IMR-90 (cell line): Measurements from ENCODE around the gene SAMD10. TPM values are rescaled to one million over a fixed set of nuclear protein-coding genes. Genes with fewer than 3 reads are reported as not detected.

ENCODE experiments used
- ATAC-seq: fragments of 200-7000 bp; cut with Tn5 transposase; 2 replicates; pipeline ENCODE4 v1.9.1; 2020; ENCODE audit warnings: low read depth, mild to moderate bottlenecking, moderate library complexity
- BruUV-seq: library from RNA; stranded (reverse); fragments of 400-500 nt; replicated peaks from 2 replicates; lab custom pipeline; 2021; lab: Mats Ljungman, UMichigan
- CTCF ChIA-PET: fragments of 300-600 bp; formaldehyde crosslinking; extraction: SDS; loops from one replicate; lab custom pipeline; 2021; ENCODE audit warnings: antibody characterized with exemption; lab: Yijun Ruan, JAX
- POLR2A ChIA-PET: fragments of 300-600 bp; sonication (Branson Sonifier 250); formaldehyde crosslinking; loops from one replicate; lab custom pipeline; 2022; ENCODE audit warnings: antibody characterized with exemption; ENCODE audit not compliant: unreplicated experiment; lab: Charles Lee
- DNase-seq: peaks from one replicate; pipeline ENCODE4 v3.0.0; 2013
- H2AFZ ChIP-seq: replicated peaks from 2 replicates; pipeline ENCODE3; 2013; ENCODE audit warnings: low read length, mild to moderate bottlenecking; ENCODE audit not compliant: poor library complexity
- H2AK5ac ChIP-seq: 2 replicates; pipeline ENCODE4 v1.6.1; 2013; ENCODE audit warnings: low read depth, low read length, inconsistent platforms
- H2AK9ac ChIP-seq: replicated peaks from 2 replicates; pipeline ENCODE3; 2013; ENCODE audit warnings: mild to moderate bottlenecking, low read depth, low read length, moderate library complexity; ENCODE audit not compliant: poor library complexity
- H2BK120ac ChIP-seq: 2 replicates; pipeline ENCODE4 v1.6.1; 2013; ENCODE audit warnings: low read depth, low read length, inconsistent platforms
- H2BK15ac ChIP-seq: 3 replicates; pipeline ENCODE4 v1.6.1; 2013; ENCODE audit warnings: low read depth, low read length, inconsistent platforms
- H2BK20ac ChIP-seq: 2 replicates; pipeline ENCODE4 v1.6.1; 2013; ENCODE audit warnings: low read depth, mild to moderate bottlenecking, inconsistent platforms, low read length, moderate library complexity
- H2BK5ac ChIP-seq: 2 replicates; pipeline ENCODE4 v1.6.1; 2013; ENCODE audit warnings: mild to moderate bottlenecking, low read depth, low read length, inconsistent platforms; ENCODE audit not compliant: poor library complexity, severe bottlenecking
- H3K14ac ChIP-seq: replicated peaks from 2 replicates; pipeline ENCODE4 v1.6.1; 2013; ENCODE audit warnings: low read depth, low read length, inconsistent platforms
- H3K18ac ChIP-seq: 2 replicates; pipeline ENCODE4 v1.6.1; 2013; ENCODE audit warnings: low read depth, low read length, control low read depth
- H3K23ac ChIP-seq: 2 replicates; pipeline ENCODE4 v1.6.1; 2013; ENCODE audit warnings: low read depth, low read length, inconsistent platforms
- H3K27ac ChIP-seq: 2 replicates; pipeline ENCODE4 v1.5.1; 2013; ENCODE audit warnings: mild to moderate bottlenecking, control low read depth, low read length; ENCODE audit not compliant: insufficient read depth
- H3K27me3 ChIP-seq: 2 replicates; pipeline ENCODE4 v1.6.1; 2013; ENCODE audit warnings: low read length; ENCODE audit not compliant: control insufficient read depth, insufficient read depth
- H3K36me3 ChIP-seq: 2 replicates; pipeline ENCODE4 v1.6.1; 2013; ENCODE audit warnings: low read length, mixed read lengths; ENCODE audit not compliant: control insufficient read depth, insufficient read depth
- H3K4ac ChIP-seq: 2 replicates; pipeline ENCODE4 v1.6.1; 2013; ENCODE audit warnings: low read depth, low read length, inconsistent platforms
- H3K4me1 ChIP-seq: 2 replicates; pipeline ENCODE4 v1.6.1; 2013; ENCODE audit warnings: low read length, mixed read lengths; ENCODE audit not compliant: control insufficient read depth, insufficient read depth
- H3K4me2 ChIP-seq: 2 replicates; pipeline ENCODE4 v1.6.1; 2013; ENCODE audit warnings: low read depth, mild to moderate bottlenecking, control low read depth, low read length, moderate library complexity
- H3K4me3 ChIP-seq: 2 replicates; pipeline ENCODE4 v1.5.1; 2013; ENCODE audit warnings: low read depth, mild to moderate bottlenecking, control low read depth, low read length, moderate library complexity; ENCODE audit not compliant: insufficient read depth
- H3K56ac ChIP-seq: 2 replicates; pipeline ENCODE4 v1.6.1; 2013; ENCODE audit warnings: low read length, inconsistent platforms; ENCODE audit not compliant: insufficient read depth; ENCODE audit errors: extremely low read depth
- H3K79me1 ChIP-seq, 2 experiments: 2 replicates each; pipeline ENCODE4 v1.6.1; 2013; ENCODE audit warnings: low read length in 2 of 2, inconsistent platforms in 1 of 2, low read depth in 1 of 2
- H3K9ac ChIP-seq: 2 replicates; pipeline ENCODE4 v1.6.1; 2013; ENCODE audit warnings: low read depth, low read length, control low read depth
- H3K9me1 ChIP-seq: 2 replicates; pipeline ENCODE4 v1.6.1; 2013; ENCODE audit warnings: low read length, inconsistent platforms; ENCODE audit not compliant: insufficient read depth
- H3K9me3 ChIP-seq: 2 replicates; pipeline ENCODE4 v1.6.1; 2013; ENCODE audit warnings: low read length; ENCODE audit not compliant: control insufficient read depth, insufficient read depth
- H4K20me1 ChIP-seq: 2 replicates; pipeline ENCODE4 v1.6.1; 2013; ENCODE audit warnings: low read length, inconsistent platforms; ENCODE audit not compliant: insufficient read depth
- H4K5ac ChIP-seq: 2 replicates; pipeline ENCODE4 v1.6.1; 2013; ENCODE audit warnings: mild to moderate bottlenecking, low read depth, low read length, control low read depth
- H4K8ac ChIP-seq, 2 experiments: 2 replicates each; pipeline ENCODE4 v1.6.1; 2013; ENCODE audit warnings: low read depth in 2 of 2, low read length in 2 of 2, control low read depth in 1 of 2, inconsistent platforms in 1 of 2
- H4K91ac ChIP-seq: 2 replicates; pipeline ENCODE4 v1.6.1; 2013; ENCODE audit warnings: low read depth, low read length, inconsistent platforms; ENCODE audit not compliant: insufficient read depth
- CEBPB ChIP-seq: IDR thresholded peaks from 2 replicates; pipeline ENCODE4 v1.6.1; 2012; ENCODE audit warnings: low read depth, low read length, improper control_type of control experiment
- FOS ChIP-seq: fragments of 150-350 bp; IDR thresholded peaks from 2 replicates; pipeline ENCODE4 v1.6.1; 2016; ENCODE audit warnings: low read depth, low read length
- MAFK ChIP-seq: IDR thresholded peaks from 2 replicates; pipeline ENCODE4 v1.6.1; 2012; ENCODE audit warnings: low read depth, low read length, improper control_type of control experiment
- MXI1 ChIP-seq: IDR thresholded peaks from 2 replicates; pipeline ENCODE4 v1.6.1; 2012; ENCODE audit warnings: low read depth, mild to moderate bottlenecking, low read length, moderate library complexity, borderline replicate concordance
- POLR2A ChIP-seq: IDR thresholded peaks from 2 replicates; pipeline ENCODE4 v1.6.1; 2012; ENCODE audit warnings: mild to moderate bottlenecking, low read depth, low read length
- RAD21 ChIP-seq: IDR thresholded peaks from 2 replicates; pipeline ENCODE4 v1.6.1; 2012; ENCODE audit warnings: low read length, improper control_type of control experiment
- WGBS, 2 experiments: methylation state at CpG; one replicate each; pipeline versions ENCODE4 v1.1.5 to v1.1.7; 2013; ENCODE audit warnings: missing lambda C conversion rate in 2 of 2; ENCODE audit not compliant: insufficient read length in 1 of 2; ENCODE audit errors: extremely low coverage in 2 of 2; 5-methylcytosine and 5-hydroxymethylcytosine counted together
- dilution Hi-C: fragments of 300-500 bp; cut with HindIII; formaldehyde crosslinking; loops from one replicate; pipeline ENCODE4 v1.14.3; 2018; ENCODE audit warnings: low sequenced_read_pairs; ENCODE audit not compliant: unreplicated experiment
- in situ Hi-C: fragments of 300-500 bp; cut with MboI; formaldehyde crosslinking; loops from 3 replicates; pipeline ENCODE4 v1.14.3; 2019; ENCODE audit warnings: low sequenced_read_pairs, inconsistent platforms, mixed read lengths
- intact Hi-C: fragments of 100-400 bp; cut with micrococcal nuclease; formaldehyde crosslinking; loops from 2 replicates; pipeline ENCODE4 v1.10.0; 2022
- polyA plus RNA-seq, 3 experiments: library from polyadenylated mRNA; depleted of rRNA; stranded (reverse); fragments of >200 nt; gene quantifications; 2 replicates each; pipeline ENCODE4 v1.2.3, GENCODE V29; 2012; ENCODE audit warnings: low replicate concordance in 1 of 3
- total RNA-seq: library from RNA; depleted of rRNA; stranded (reverse); fragments of >200 nt; gene quantifications from 2 replicates; pipeline ENCODE4 v1.2.3, GENCODE V29; 2012

SAMD10 gene
- total and polyA plus RNA-seq, 2 of the 4 experiments (the other 2 are of a cell fraction) = 0.54 to 4.1 TPM

GRCh38 chr20:63937596-63937995, 41.8 kb downstream of the SAMD10 start:
- no peak overlapping the region for H2AK9ac ChIP-seq
- no peak overlapping the region for H3K4me2 ChIP-seq
- in situ Hi-C loops (no loop called here), dilution Hi-C loops (no loop called here), intact Hi-C loops (no loop called here)
- ATAC-seq (no peak), DNase-seq (no peak)
- no peak overlapping the region for H2BK20ac ChIP-seq
- no peak overlapping the region for H2BK15ac ChIP-seq
- H3K56ac ChIP-seq = no peak overlapping the region
- no peak overlapping the region for H3K27ac ChIP-seq
- BruUV-seq = no TSS peak
- no peak overlapping the region for H2BK120ac ChIP-seq
- no peak overlapping the region for H3K4me3 ChIP-seq
- no peaks in the 10 kb centered on the region for H3K9me3 ChIP-seq
- no peak overlapping the region for H3K23ac ChIP-seq
- H4K5ac ChIP-seq = no peak overlapping the region
- H4K20me1 ChIP-seq = peaks cover 61% of the 10 kb centered on the region
- H2BK5ac ChIP-seq = no peak overlapping the region
- TF ChIP-seq MXI1 = no peak
- no peak for TF ChIP-seq CEBPB
- no peak for TF ChIP-seq POLR2A
- no peak for TF ChIP-seq FOS
- TF ChIP-seq RAD21 = no peak
- no peak for TF ChIP-seq MAFK
- no peak overlapping the region for H3K4ac ChIP-seq
- WGBS, 2 experiments = 87% methylated on average over 9 of the region's 14 CpGs; no CpG with 5 or more reads in 1 of the 2 experiments
- H3K18ac ChIP-seq = no peak overlapping the region
- H3K14ac ChIP-seq = no peak overlapping the region
- no peak overlapping the region for H3K9ac ChIP-seq
- no peak overlapping the region for H2AK5ac ChIP-seq
- no peaks in the 10 kb centered on the region for H3K27me3 ChIP-seq
- H3K36me3 ChIP-seq = peaks cover 48% of the 10 kb centered on the region
- H2AFZ ChIP-seq = no peak overlapping the region
- H3K9me1 ChIP-seq = peaks cover 6% of the 10 kb centered on the region; the same call in 1 of the 2 replicates
- CTCF ChIA-PET = no interaction called here
- POLR2A ChIA-PET = no interaction called here
- H4K8ac ChIP-seq = no peak overlapping the region
- peaks cover 32 to 60% of the 10 kb centered on the region in 2 experiments for H3K79me1 ChIP-seq
- H4K91ac ChIP-seq = no peak overlapping the region
- no peaks in the 10 kb centered on the region for H3K4me1 ChIP-seq
